Measurements from ENCODE around the gene ADGRE2.

ADGRE2 gene

GRCh38 chr19:14735915-14736314 is 42.4 kb downstream of the ADGRE2 start:
- no peak for DNase-seq (ENCODE audit: extremely low read depth, low read depth)
- no peak for TF ChIP-seq CTCF (IDR thresholded peaks at IDR 0.05; ENCODE audit: low read depth, low read length)

GRCh38 chr19:14733574-14733973 is 44.8 kb downstream of the ADGRE2 start:
- no peak for DNase-seq (ENCODE audit: extremely low read depth, low read depth)
- TF ChIP-seq CTCF (IDR thresholded peaks at IDR 0.05; ENCODE audit: low read depth, low read length): no peak

GRCh38 chr19:14732510-14732909 is 45.9 kb downstream of the ADGRE2 start:
- no peak for DNase-seq (ENCODE audit: extremely low read depth, low read depth)
- TF ChIP-seq CTCF (IDR thresholded peaks at IDR 0.05; ENCODE audit: low read depth, low read length): no peak

- DNase-seq (ENCODE audit: extremely low read depth, low read depth): no peak
- TF ChIP-seq CTCF (IDR thresholded peaks at IDR 0.05; ENCODE audit: low read depth, low read length): no peak
Measured at GRCh38 chr19:14731200-14731599, 47.2 kb downstream of the ADGRE2 start.

- no peak for TF ChIP-seq CTCF (IDR thresholded peaks at IDR 0.05; ENCODE audit: low read depth, low read length)
- DNase-seq (ENCODE audit: extremely low read depth, low read depth): no peak
Measured at GRCh38 chr19:14728595-14728994, 49.8 kb downstream of the ADGRE2 start.

- no peak for DNase-seq (ENCODE audit: extremely low read depth, low read depth)
Measured at GRCh38 chr19:14722127-14722526, 56.2 kb downstream of the ADGRE2 start.

GRCh38 chr19:14719162-14719561 is 59.2 kb downstream of the ADGRE2 start:
- TF ChIP-seq CTCF (IDR thresholded peaks at IDR 0.05; ENCODE audit: low read depth, low read length): no peak

More at GRCh38 chr19:14722127-14722526, 56.2 kb downstream of the ADGRE2 start:
- TF ChIP-seq CTCF (IDR thresholded peaks at IDR 0.05; ENCODE audit: low read depth, low read length): no peak

More at GRCh38 chr19:14719162-14719561, 59.2 kb downstream of the ADGRE2 start:
- DNase-seq (ENCODE audit: extremely low read depth, low read depth): no peak

Data from AG09319 (cell line).